Measurements from ENCODE around the gene EDN3. TPM values are rescaled to one million over a fixed set of nuclear protein-coding genes. Genes with fewer than 3 reads are reported as not detected.
"Not testable (repeated sequence)": the region's sequence is repeated elsewhere in the genome, so short reads cannot be mapped to it uniquely, and the experiment has no call there.

EDN3 gene
- total RNA-seq, 4 donors from 2014 or later: 0.40 to 9.7 (median 5.5) TPM

- no peak for ATAC-seq
- 78 to 86% methylated on average over 4 of the region's 6 CpGs for WGBS, 2 donors (ENCODE audit: low coverage in 1 of 2)
- H3K4me3 ChIP-seq: no peak overlapping the region
- H3K9me3 ChIP-seq: no peaks in the 10 kb centered on the region
- H3K27ac ChIP-seq: no peak overlapping the region
- H3K36me3 ChIP-seq: no peaks in the 10 kb centered on the region
- H3K27me3 ChIP-seq: peaks cover 47% of the 10 kb centered on the region
- TF ChIP-seq EP300 (IDR thresholded peaks at IDR 0.05) (no peak), POLR2A (IDR thresholded peaks at IDR 0.05) (no peak), CTCF (IDR thresholded peaks at IDR 0.05) (no peak), POLR2AphosphoS5 (IDR thresholded peaks at IDR 0.05) (no peak)
- H3K4me1 ChIP-seq: no peaks in the 10 kb centered on the region
Measured at GRCh38 chr20:59333260-59333845, 32.9 kb downstream of the EDN3 start.

- WGBS, 2 donors (ENCODE audit: low coverage in 1 of 2): 67% methylated on average over 8 of the region's 9 CpGs
- Histone ChIP-seq H3K9me3 (no peaks in the 10 kb centered on the region), H3K27ac (no peak overlapping the region), H3K27me3 (peaks cover 44% of the 10 kb centered on the region), H3K4me1 (no peaks in the 10 kb centered on the region), H3K4me3 (no peak overlapping the region), H3K36me3 (no peaks in the 10 kb centered on the region)
- no peak for TF ChIP-seq POLR2AphosphoS5 (IDR thresholded peaks at IDR 0.05)
- no peak for ATAC-seq
Measured at GRCh38 chr20:59333951-59334350, 33.5 kb downstream of the EDN3 start.

DNA sequence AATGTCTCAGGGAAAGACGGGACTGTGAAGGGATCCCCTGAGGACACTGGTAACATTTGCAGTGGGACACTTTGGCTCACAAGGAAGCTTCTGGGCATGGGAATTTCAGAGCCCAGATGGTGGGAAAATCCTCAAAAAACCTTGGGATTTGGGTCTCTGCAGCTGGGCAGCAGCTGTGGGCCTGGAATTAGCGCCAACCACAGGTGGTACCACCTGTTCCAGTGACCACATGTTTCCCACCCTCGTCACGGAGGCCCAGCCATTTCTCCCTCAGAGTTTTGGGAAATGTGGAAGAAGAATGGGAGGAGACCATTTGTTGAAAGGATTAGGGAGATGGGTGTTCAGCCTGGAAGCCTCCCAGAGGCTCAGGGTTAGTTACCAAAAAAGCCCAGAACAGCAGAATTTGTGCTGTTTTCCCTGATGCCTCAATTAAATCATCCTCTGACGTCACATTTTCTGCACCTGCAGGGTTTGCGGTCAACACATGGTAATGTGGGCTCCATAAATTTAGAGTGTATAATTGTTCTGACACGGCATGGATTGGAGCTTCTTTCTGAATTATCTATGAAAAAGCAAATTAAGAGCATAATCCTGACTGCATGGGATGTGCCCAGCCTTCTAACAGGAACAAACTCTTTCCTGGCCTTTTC lies 34.4 kb downstream of the EDN3 start:
- Histone ChIP-seq H3K4me1 (no peaks in the 10 kb centered on the region), H3K36me3 (no peaks in the 10 kb centered on the region), H3K9me3 (no peaks in the 10 kb centered on the region), H3K27ac (no peak overlapping the region), H3K27me3 (peaks cover 35% of the 10 kb centered on the region), H3K4me3 (no peak overlapping the region)
- 86 to 89% methylated on average over 3 to 7 of the region's 7 CpGs for WGBS, 2 donors (ENCODE audit: low coverage in 1 of 2)
- ATAC-seq: no peak
- TF ChIP-seq EP300 (IDR thresholded peaks at IDR 0.05): no peak
- TF ChIP-seq POLR2AphosphoS5 (IDR thresholded peaks at IDR 0.05): no peak
- TF ChIP-seq CTCF (IDR thresholded peaks at IDR 0.05): no peak
- TF ChIP-seq POLR2A (IDR thresholded peaks at IDR 0.05): no peak

GRCh38 chr20:59335377-59335776 lies 35.0 kb downstream of the EDN3 start:
- H3K4me3 ChIP-seq: no peak overlapping the region
- no peak for TF ChIP-seq CTCF (IDR thresholded peaks at IDR 0.05)
- TF ChIP-seq POLR2A (IDR thresholded peaks at IDR 0.05): no peak
- no peak for TF ChIP-seq EP300 (IDR thresholded peaks at IDR 0.05)
- TF ChIP-seq POLR2AphosphoS5 (IDR thresholded peaks at IDR 0.05): no peak
- no peaks in the 10 kb centered on the region for H3K4me1 ChIP-seq
- WGBS, 2 donors (ENCODE audit: low coverage in 1 of 2): 69 to 87% methylated on average over 3 to 4 of the region's 4 CpGs
- H3K9me3 ChIP-seq: no peaks in the 10 kb centered on the region
- no peaks in the 10 kb centered on the region for H3K36me3 ChIP-seq
- H3K27ac ChIP-seq: no peak overlapping the region
- ATAC-seq: no peak
- H3K27me3 ChIP-seq: peaks cover 31% of the 10 kb centered on the region

DNA sequence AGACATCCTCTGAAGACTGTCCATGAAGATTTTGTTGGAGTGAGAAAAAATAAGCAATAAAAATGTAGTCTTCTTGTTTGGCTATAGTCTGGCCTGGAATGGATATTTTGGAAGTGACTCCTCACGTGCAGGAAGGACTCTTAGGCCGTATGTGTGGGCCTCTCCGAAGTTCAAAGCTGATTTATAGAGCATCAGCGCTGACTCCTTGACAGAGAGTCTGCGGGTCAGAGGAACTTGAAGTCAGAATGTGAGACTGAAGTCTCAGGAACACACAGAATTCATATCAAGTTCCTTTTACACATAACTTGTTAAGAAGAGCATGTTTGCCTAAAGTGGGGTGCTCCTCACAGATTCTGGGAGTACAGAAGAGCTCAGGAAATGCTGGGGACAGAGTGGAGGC lies 36.1 kb downstream of the EDN3 start:
- ATAC-seq: no peak
- H3K4me1 ChIP-seq: no peaks in the 10 kb centered on the region
- no peak overlapping the region for H3K27ac ChIP-seq
- no peak for TF ChIP-seq POLR2AphosphoS5 (IDR thresholded peaks at IDR 0.05)
- no peak for TF ChIP-seq EP300 (IDR thresholded peaks at IDR 0.05)
- TF ChIP-seq POLR2A (IDR thresholded peaks at IDR 0.05): no peak
- TF ChIP-seq CTCF (IDR thresholded peaks at IDR 0.05): no peak
- no peak overlapping the region for H3K4me3 ChIP-seq
- H3K9me3 ChIP-seq: no peaks in the 10 kb centered on the region
- 63 to 88% methylated on average over 5 of the region's 5 CpGs for WGBS, 2 donors (ENCODE audit: low coverage in 1 of 2)
- H3K36me3 ChIP-seq: no peaks in the 10 kb centered on the region
- peaks cover 19% of the 10 kb centered on the region for H3K27me3 ChIP-seq

GRCh38 chr20:59338444-59338843 lies 38.0 kb downstream of the EDN3 start:
- H3K4me1 ChIP-seq, H3K36me3 ChIP-seq, ATAC-seq, H3K4me3 ChIP-seq, H3K9me3 ChIP-seq, H3K27ac ChIP-seq: not testable (repeated sequence)
- no CpG with 5 or more reads among the region's 8 CpGs for WGBS, 2 donors (ENCODE audit: low coverage in 1 of 2)
- peaks cover 18% of the 10 kb centered on the region for H3K27me3 ChIP-seq

All from gastroesophageal sphincter (tissue), 4 donors.